GM21515 (cell line): Measurements from ENCODE around the gene RPL22L1.
"Not testable (repeated sequence)": the region's sequence is repeated elsewhere in the genome, so short reads cannot be mapped to it uniquely, and the experiment has no call there.

Experiments
- ATAC-seq: cut with Tn5 transposase; IDR thresholded peaks from one replicate; pipeline ENCODE4 v1.9.1; 2021; ENCODE audit not compliant: unreplicated experiment

RPL22L1 gene

DNA sequence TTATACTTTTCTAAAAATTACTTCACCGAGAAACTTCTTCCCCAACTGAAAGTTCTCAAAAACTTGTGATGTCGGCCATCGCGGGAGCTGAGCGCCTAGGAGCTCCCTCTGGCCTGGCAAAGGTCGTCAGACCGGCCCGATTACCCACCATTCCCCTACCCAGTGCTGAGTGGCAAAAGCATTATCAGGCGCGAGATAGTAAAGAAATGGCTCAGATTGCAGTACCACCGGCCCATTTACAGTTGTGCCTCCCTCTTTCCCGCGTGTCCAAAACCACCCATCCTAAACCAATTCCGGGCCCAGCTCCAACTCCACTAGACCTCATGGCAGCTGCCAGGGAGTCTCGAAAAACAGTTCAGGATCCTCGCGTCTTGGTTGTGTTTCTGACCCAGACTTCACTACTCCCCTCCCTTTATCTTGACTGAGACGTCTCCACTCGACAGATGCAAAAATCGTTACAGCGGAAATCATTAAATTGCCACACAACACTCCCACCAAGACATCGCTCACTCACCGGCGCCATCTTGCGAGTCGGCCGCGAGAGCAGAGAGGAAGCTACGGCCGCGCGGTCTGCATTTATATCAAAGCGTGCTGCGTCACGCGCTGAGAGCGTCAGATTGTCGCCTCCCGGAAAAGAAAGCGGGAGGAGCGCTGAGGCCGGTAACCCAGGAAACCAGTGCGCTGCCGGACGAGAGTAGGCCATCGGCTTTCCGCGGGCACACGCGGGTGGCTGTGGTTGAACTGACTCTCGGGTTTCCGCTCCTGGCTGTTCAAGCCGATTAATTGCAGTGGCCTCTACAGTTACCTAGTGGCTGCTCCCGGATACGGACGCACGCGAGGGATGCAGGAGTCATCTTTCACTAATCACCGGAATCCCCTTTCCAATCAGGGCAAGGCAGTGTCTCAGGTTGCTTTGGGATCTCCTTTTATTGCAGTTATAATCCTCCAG, at the start of gene RPL22L1:
Gene RPL22L1, minus strand, starts transcription at position 551 of the 949 bp plus-strand sequence. Its CDS starts 28 bp downstream, at position 523.
- ATAC-seq: peak; percentile 97

DNA sequence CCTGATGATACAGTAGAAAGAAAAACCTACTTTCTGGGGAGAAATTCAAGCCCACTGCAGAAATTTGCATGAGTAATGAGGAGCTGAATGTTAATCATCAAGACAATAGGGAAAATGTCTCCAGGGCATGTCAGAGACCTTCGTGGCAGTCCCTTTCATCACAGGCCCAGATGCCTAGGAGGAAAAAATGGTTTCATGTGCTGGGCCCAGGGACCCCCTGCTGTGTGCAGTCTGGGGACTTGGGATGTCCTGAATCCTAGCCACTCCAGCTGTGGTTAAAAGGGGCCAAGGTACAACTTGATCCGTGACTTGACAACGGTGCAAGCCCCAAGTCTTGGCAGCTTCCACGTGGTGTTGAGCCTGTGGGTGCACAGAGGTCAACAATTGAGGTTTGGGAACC, 48.7 kb upstream of the RPL22L1 start:
- ATAC-seq: no peak

DNA sequence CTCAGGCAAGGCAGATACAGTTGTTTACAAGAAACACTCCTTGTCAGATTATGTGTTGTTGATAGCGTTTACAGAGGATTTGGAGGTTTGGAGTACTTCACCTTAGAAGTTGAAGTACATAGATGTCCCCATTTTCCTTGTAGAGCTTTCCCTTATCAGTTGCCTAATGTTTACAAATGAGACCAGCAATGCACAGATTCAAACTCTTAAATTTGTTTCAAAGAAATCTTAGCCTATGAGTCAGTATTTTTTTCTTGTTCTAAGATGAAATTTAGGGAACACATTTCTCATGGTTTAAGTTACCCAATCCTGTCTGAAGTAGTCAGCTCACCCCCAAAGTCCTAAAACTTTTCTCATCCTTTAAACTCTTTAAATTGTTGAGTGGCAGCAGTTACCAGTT, 44.7 kb upstream of the RPL22L1 start:
- no peak for ATAC-seq

DNA sequence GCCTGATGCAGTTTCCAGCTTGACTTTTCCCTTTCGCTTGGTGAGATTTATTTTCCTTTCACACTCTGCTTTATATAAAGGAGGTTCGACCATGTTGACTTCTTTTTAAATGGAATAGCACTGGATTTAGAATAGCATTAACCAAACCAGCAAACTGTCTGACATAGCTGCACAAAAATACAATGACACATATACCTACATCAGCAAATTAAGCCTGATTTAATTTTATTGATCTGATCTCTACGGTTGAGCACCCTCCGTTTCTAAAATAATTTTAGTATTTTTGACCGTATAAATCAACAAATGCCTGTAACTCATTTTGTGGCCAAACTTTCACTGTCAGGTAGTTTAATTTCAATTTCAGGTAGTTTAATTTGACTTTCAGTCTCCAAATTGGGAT, 44.2 kb upstream of the RPL22L1 start:
- ATAC-seq: no peak

DNA sequence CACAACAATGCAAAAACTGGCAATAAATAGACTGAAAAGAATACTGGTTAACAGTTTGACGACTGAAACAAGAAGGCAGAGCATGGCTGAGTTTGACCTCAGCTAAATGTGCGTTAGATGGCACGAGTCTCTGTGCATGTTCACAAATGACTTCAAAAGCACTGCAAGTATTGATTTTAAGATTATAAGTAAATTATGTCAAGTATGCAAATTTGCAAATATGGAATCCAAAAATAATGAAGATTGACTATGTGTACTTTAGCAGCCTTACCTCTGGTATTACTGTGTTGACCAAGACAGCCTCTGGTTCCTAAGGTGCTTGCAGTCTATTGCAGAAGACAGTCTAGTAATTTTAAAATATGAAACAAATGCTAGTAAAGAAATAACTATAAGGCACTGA, 41.1 kb upstream of the RPL22L1 start:
- no peak for ATAC-seq

DNA sequence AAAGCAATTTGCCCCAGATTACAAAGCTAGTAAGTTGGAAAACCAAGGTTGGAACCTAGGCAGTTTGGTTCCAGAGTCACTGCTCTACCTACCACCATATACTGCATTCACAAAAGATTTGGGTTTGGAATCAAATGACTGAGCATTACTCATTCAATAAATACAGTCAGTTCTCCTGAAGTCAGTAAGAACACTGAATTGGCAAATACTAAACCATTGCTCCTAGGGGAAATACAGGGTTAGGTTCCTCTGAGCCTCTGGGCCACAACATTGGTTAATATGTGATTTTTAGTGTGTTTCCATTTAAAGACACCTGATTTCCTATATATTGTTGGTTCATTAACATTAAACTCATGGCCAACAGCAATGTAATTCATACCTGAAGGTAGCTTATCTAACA, 40.5 kb upstream of the RPL22L1 start:
- ATAC-seq: no peak

DNA sequence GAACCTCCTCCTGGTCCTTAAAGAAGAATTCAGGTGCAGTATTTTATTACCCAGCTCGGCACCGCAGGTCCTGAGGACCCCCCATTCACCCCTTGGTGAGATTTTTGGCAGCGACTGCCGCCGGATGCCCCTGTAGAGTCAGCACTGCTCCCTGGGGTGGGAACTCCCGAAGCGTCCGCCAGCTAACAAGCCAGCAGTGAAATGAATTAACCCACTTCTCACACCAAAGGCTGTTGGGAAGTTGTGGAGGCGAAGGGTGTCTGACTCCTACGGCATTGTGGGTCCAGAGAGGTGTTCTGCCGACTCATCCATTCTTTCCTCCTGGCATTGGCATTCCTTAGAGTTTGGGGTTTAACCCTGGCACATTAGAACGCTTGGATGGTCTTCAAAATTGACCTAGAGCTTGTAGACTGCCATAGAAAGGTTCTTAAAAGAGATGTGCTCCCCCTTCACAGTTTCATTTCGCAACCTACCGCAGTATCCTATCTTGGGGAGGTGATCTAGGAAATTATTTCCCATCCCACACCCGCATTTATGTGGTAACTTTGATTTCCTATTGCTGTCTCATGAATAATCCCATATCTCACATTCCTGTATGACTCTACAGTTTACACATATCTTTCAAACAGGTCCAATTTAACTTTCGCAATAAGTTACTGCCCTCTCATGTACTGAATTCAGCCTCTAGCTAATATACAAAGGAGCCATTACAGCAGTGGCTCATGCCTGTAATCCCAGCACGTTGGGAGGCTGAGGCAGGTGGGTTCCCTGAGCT, 39.3 kb upstream of the RPL22L1 start:
- ATAC-seq: no peak

DNA sequence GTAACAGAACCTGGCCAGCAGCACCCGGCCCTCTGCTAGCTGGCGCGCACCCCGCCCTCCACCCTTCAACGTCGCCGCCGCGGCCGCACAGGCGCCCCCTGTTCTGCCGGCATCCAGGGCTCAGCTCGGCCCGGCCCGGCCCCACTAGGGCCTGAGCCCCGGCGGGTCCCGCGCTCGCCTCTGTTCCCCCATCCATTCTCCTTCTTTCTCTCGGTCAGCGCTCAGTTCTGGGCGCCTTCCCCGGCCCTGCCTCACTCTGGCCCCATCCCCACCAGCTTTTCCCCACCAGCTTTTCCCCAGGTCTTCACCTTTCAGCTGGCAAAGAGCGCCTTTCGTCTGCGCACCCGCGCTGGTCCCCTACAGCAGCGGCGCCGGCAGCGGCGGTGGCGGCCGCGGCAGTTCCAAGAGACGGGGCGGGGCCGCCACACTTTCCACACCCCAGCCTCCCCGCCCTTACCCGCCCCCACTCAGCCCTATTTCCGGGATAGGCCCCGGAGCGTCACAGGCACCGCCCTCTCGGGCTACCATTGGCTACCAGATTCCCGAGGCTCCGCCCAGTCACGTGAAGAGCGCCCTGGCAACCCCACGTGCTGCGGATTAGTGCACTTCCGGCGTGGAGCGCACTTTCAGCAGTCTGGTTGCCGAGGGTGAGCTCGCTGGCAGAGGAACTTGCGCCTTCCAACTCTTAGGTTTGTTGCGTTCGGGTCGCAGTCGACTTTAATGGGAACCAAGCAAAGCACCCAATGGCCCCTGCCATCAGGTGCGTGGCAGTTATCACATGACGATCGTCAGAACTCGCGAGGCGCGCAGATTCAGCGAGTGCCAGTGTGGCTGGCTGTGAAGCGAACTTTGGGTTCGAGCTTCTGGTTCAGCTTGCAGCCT, 38.5 kb upstream of the RPL22L1 start, which contains the start of gene EIF5A2:
Gene EIF5A2, minus strand, starts transcription at position 403 of the 882 bp plus-strand sequence. CDS start 831 bp downstream, outside the sequence.
- peak; percentile 89 for ATAC-seq

DNA sequence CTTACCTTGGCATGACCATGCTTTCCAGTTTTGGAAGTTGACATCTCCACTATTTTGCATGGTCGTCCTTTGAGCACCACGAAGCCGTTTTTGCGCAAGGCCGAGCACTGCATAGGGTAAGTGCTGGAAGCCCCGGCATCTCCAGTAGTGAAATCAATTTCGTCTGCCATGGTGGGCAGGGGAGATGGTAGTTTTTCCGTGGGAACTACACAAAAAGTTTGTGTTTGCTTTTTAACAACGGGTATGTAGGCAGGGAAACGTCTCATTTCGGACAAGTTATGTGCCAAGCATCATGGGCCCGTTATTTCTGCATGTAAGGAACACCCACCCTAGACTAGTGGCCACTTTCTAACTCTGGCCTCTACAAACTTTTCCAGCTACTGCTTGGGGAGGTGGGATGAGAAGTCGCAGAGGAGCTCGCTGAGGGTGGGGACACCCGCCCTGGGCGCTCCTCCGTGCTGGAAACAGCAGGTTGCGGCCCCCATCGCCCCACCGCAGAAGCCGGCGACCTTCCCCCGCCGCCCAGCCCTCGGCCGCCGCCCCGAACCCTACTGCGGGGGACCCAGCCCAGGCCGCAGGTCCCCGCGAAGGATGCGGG, 37.7 kb upstream of the RPL22L1 start:
- peak; percentile 5 for ATAC-seq

DNA sequence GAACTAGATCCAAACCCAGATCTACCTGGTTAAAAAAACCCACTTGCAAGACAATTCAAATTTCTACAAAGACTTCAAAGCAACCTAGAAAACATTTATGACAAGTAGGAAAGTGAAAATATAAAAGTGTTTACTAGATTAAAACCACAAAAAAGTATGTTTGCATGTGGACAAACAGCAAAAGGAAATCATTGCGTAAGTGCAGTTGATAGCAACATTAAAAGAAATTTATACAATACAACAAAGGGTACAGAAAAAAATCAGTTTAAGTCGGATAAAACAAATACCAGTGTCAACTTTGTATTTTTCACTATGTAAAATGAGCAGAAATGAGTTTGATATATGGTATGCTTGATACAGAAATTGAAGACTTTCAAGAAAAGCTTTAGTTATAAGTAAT, 35.9 kb upstream of the RPL22L1 start:
- ATAC-seq: no peak

DNA sequence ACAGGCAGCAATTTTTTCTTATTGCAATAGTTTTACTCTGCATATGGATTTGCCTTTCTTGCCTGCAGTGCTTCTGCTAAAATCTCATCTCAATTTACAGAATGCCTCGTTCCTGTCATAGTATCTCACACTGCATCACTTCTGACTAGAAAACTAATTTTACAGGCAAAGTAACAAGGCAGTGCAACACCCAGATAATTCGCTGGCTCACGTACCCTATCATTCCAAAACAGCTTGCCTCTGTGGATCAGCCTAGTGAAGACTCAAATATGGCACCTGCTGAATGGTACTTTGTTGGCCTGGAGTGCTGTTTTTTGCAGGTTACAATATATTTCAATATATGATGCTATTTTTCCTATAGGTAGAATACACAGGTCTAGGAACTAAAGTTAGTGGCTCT, 33.1 kb upstream of the RPL22L1 start:
- ATAC-seq: no peak

DNA sequence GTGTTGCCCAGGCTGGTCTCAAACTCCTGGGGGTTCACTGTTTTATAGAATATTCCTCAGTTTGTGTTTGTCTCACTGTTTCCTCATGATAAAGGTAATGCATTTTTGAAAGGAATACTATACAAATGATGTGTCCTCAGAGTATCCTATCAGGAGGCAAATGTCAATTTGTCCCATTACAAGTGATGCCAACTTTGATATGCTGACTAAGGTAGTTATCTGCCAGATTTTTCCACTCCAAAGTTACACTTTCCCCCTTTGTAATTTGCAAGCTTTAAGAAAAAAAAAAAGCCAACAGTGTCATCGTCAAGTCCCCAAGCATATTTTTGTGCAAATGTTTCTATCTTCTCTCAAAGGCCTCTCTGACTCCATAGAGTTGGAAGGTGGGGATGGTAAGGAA, 29.5 kb upstream of the RPL22L1 start:
- ATAC-seq: no peak

DNA sequence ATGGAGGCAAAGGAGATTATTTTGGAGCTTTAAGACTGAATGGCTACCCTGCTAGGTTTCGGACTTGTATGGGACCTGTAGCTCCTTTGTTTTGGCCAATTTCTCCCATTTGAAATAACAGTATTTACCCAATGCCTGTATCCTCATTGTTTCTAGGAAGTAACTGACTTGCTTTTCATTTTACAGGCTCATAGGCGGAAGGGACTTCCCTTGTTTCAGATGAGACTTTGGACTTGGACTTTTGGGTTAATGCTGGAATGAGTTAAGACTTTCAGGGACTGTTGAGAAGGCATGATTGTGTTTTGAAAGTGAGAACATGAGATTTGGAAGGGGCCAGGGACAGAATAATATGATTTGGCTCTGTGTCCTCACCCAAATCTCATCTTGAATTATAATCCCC, 28.0 kb upstream of the RPL22L1 start:
- ATAC-seq: no peak

DNA sequence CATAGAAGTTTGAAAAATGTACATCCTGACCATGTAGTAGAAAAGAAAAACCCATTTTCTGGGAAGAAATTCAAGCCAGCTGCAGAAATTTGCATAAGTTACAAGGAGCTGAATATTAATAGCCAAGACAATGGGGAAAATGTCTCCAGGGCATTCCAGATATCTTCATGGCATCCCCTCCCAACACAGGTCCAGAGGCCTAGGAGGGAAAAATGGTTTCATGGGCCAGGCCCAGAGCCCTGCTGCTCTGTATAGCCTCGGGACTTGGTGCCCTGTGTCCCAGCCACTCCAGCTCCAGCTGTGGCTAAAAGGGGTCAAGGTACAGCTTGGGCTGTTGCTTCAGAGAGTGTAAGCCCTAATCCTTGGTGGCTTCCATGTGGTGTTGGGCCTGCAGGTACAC, 27.2 kb upstream of the RPL22L1 start:
- not testable (repeated sequence) for ATAC-seq

DNA sequence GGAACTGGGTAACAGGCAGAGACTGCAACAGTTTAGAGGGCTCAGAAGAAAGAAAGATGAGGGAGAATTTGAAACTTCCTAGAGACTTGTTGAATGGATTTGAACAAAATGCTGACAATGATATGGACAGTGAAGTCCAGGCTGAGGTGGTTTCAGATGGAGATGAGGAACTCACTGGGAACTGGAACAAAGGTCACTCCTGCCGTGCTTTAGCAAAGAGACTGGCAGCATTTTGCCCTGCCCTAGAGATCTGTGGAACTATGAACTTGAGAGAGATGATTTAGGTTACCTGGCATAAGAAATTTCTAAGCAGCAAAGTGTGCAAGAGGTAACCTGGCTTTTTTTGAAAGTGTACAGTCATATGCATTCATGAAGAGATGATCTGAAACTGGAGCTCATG, 26.8 kb upstream of the RPL22L1 start:
- no peak for ATAC-seq

DNA sequence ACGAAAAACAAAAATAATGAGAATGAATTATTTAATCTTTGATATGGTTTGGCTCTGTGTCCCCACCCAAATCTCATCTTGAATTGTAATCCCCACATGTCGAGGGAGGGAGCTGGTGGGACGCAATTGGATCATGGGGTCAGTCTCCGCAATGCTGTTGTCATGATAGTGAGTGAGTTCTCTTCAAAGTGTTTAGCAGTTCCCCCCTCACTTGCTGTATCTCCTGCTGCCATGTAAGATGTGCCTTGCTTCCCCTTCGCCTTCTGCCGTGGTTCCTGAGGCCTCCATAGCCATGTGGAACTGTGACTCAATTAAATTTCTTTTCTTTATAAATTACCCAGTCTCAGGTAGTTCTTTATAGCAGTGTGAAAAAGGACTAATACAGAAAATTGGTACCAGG, 26.3 kb upstream of the RPL22L1 start:
- ATAC-seq: not testable (repeated sequence)

DNA sequence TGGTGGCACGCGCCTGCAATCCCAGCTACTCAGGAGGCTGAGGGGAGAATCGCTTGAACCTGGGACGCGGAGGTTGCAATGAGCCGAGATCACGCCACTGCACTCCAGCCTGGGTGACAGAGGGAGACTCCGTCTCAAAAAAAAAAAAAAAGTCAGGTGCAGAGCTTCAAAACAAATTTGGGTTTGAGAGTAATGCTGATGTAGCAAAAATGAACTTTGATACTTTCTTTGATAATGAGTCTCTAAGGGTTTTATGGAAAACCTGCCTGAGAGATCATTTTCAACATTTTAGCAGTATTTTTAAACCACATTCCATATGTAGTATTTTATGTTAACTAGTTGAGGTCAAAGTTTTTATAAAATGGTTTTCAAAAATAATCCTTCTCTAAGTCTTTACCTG, 23.9 kb upstream of the RPL22L1 start:
- no peak for ATAC-seq

DNA sequence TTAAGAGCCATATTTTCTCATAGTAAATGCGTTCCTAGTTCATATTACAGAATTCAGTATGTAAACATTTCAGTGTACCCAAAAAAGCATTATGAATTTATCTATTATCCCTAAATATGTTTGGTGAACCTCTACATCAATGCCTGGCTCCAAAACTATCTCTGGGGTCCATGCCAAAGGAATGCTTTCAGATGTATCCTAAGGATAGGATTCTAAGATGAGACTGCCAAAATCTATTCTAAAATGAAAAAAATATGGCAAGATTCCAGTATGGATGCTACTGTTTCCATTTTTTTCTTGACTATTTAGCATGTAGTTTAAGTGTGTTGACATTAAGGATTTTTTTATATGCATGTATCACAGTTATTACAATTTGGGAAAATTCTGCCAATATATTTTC, 19.6 kb upstream of the RPL22L1 start:
- no peak for ATAC-seq

DNA sequence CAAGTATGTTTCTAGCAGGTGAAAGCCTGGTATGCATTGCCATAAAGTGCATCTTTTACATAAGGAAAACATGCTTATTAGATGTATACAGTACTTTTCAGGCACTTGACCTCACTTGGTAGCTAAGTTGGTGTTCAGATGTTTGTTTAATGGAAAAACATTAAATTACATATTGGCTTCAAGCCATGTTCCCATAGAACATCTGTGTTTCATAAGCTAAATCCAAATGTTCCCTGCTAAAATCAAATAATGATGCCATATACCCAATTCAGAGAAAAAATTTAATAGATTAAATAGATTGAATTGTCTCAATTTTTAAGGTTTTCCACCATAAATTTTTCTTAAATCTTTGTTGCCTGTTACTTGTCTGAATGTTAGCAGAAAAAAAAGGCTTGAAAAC, 19.1 kb upstream of the RPL22L1 start:
- ATAC-seq: no peak

DNA sequence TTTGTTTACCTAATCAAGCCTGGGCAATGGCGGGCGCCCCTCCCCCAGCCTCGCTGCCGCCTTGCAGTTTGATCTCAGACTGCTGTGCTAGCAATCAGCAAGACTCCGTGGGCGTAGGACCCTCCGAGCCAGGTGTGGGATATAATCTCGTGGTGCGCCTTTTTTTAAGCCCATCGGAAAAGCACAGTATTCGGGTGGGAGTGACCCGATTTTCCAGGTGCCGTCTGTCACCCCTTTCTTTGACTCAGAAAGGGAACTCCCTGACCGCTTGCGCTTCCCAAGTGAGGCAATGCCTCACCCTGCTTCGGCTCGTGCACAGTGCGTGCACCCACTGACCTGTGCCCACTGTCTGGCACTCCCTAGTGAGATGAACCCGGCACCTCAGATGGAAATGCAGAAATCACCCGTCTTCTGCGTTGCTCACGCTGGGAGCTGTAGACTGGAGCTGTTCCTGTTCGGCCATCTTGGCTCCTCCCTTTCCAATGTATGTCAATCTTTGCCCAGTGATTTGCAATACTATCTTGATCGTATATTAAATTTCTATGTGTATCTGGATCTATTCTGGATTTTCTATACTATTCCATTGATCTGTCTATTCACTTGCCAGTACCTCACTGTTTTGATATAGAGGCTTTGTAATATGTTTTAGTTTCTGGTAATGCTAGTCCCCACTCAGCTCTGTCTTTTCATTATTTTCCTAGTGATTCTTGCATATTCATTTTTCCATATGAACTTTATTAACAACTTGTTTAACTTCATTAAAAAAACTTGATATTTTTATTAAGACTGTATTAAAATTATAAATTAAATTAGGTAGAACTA, 14.3 kb upstream of the RPL22L1 start:
- not testable (repeated sequence) for ATAC-seq
